GM19467 (cell line): Measurements from ENCODE around the gene LAMA2.

Source experiments
- ATAC-seq: cut with Tn5 transposase; IDR thresholded peaks from one replicate; pipeline ENCODE4 v1.9.1; 2021; ENCODE audit warnings: mild to moderate bottlenecking, moderate library complexity; ENCODE audit not compliant: unreplicated experiment

The LAMA2 gene, protein sequence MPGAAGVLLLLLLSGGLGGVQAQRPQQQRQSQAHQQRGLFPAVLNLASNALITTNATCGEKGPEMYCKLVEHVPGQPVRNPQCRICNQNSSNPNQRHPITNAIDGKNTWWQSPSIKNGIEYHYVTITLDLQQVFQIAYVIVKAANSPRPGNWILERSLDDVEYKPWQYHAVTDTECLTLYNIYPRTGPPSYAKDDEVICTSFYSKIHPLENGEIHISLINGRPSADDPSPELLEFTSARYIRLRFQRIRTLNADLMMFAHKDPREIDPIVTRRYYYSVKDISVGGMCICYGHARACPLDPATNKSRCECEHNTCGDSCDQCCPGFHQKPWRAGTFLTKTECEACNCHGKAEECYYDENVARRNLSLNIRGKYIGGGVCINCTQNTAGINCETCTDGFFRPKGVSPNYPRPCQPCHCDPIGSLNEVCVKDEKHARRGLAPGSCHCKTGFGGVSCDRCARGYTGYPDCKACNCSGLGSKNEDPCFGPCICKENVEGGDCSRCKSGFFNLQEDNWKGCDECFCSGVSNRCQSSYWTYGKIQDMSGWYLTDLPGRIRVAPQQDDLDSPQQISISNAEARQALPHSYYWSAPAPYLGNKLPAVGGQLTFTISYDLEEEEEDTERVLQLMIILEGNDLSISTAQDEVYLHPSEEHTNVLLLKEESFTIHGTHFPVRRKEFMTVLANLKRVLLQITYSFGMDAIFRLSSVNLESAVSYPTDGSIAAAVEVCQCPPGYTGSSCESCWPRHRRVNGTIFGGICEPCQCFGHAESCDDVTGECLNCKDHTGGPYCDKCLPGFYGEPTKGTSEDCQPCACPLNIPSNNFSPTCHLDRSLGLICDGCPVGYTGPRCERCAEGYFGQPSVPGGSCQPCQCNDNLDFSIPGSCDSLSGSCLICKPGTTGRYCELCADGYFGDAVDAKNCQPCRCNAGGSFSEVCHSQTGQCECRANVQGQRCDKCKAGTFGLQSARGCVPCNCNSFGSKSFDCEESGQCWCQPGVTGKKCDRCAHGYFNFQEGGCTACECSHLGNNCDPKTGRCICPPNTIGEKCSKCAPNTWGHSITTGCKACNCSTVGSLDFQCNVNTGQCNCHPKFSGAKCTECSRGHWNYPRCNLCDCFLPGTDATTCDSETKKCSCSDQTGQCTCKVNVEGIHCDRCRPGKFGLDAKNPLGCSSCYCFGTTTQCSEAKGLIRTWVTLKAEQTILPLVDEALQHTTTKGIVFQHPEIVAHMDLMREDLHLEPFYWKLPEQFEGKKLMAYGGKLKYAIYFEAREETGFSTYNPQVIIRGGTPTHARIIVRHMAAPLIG (N-terminal part only)

DNA sequence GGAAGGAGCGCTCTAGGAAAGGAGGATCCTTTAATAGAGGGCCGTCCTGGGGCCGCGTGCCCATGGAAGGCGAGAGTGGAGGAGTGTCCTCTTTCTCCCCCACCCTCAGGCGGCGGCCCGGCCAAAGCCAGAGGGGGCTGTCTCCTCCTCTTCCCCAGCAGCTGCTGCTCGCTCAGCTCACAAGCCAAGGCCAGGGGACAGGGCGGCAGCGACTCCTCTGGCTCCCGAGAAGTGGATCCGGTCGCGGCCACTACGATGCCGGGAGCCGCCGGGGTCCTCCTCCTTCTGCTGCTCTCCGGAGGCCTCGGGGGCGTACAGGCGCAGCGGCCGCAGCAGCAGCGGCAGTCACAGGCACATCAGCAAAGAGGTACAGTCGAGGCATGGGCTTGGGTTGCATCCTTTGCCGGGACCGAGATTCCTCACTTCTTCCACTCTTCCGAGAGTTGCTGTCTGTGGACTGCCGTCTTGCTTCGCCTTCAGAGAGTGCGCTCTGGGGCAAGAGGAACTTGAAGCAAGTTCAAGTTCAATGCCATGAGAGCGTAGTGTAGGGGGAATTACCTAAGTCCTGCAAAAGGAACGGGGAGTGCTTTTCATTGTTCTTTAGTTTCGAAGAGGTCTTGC, at the start of gene LAMA2:
TSS of gene LAMA2 (plus strand) at position 148 of the 621 bp plus-strand sequence. CDS start at position 256, 108 bp downstream.
- no peak for ATAC-seq

GRCh38 chr6:128836761-128837160, 46.2 kb upstream of the LAMA2 start:
- no peak for ATAC-seq

GRCh38 chr6:128841518-128841917, 41.4 kb upstream of the LAMA2 start:
- ATAC-seq, result no peak

DNA sequence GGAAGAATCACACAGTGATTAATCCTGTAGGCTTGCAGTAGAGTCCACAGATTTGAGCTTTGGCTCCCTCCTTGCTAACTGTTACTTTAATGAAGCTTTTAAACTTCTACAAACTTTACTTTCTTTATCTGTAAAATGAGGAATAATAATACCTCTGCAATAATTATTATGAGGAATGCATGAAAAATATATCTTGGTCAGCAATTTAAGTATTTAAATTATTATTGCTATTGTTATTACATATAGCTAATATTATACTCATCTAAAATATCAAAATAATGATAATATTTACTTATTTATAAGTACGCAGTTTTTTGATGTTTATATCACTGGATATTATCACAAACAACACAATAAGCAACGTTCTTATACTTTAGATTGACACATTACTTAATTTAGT, 38.3 kb upstream of the LAMA2 start:
- no peak for ATAC-seq

DNA sequence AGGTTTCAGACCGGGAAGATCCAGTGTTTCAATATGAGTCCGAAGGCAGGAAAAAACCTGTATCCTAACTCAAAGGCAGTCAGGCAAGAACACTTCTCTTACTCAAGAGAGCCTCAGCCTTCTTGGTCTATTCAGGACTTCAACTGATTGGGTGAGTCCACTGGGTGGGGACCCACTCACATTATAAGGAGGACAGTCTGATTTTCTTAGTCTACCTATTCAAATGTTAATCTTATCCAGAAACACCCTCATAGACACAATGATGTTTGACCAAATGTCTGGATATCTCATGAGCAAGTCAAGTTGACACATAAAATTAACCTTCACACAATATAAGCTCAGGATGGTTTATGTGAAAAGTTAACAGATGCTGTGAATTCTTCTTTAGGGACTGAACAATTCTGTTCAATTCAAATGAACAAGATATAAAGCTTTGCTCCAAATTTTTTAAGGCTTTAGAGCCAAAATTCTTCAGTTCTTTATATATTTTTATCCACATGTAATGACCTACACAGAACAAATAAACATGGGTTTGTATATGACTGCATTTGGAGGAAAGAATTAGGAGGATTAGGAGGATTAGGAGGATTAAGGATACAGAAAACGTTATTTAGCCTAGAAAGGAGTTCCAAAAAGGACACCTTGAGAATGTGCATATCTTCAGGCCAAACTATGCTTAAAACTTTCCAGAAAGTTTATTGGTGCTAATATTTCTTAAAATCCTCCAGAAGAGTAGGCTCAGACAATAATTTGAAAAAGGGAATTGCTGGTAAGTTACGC, 35.3 kb upstream of the LAMA2 start:
- no peak for ATAC-seq

DNA sequence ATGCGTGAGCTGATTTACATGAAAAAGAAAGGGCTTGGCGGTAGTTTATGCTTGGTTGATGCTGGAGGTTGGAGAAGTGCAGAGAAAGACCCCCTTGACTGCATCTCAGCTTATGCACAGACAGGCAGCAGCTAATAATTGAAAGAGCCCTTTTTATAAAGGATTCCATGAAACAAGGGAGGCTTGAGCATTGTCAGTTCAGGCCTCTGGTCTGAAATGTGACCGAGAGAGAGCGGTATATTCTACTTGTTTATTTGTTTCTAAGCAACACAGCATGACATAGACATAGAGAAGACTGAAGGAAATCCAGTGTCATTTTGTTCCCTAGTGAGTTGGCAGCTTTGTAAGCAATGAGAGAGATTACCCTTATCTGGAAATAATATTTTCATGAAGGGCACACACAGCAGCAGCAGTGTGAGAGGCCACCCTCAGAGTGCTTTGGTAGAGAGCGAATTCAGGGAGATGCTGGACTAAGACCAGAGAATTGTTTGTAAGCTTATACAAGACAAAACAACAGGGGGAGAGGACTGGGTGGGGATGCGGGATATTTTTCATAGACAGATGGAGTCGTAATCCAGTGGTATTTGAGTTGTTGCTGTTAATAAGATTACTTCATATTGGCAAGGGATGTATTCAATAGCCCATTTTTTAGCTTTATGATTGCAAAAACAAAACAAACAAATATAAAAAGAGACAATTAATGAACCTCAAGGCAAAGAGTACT, 34.6 kb upstream of the LAMA2 start:
- ATAC-seq, result no peak

DNA sequence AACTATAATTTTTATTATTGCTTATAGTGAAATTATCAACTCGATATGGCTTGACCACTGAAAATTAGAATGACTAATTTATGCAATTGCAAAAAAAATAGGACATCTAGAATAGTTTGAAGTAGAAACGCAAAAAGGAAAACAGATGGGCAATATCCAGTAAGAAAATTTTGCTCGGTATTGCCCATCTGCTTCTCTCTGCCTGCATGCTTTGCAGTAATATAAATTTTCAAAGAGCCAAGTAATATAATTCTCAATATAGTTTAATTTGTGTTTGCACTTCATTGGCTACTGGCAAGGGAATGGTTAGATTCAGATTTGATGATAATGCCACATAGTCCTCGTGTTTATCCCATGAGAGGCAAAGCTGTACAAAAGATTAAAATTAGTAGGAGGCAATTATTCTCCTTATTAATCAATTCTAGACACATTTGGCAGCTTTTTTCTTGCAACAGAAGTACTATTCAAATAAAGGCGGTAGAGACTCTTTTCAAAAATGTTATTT, 27.3 kb upstream of the LAMA2 start:
- no peak for ATAC-seq

DNA sequence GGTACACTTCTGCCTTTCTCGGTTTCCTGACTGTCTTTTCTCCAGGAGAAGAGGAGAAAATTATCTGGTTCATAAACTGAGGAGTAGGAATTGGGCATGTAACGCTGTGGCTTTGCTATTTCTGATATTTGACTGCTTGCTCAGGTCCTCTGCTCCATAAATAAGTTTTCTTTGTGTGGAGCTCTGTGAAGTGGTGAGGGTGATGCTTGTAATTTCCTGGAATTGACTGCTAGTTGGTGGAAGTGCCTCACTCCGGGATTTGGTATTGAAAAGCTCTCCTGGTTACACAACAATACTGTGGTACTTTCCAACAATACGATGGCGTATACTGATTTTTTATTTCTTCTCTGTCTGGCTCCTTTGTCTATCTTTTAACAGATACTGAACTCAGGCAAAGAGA, 25.1 kb upstream of the LAMA2 start:
- ATAC-seq, result no peak

- ATAC-seq, result no peak
These were observed 22.2 kb upstream of the LAMA2 start for GRCh38 chr6:128860782-128861181.

DNA sequence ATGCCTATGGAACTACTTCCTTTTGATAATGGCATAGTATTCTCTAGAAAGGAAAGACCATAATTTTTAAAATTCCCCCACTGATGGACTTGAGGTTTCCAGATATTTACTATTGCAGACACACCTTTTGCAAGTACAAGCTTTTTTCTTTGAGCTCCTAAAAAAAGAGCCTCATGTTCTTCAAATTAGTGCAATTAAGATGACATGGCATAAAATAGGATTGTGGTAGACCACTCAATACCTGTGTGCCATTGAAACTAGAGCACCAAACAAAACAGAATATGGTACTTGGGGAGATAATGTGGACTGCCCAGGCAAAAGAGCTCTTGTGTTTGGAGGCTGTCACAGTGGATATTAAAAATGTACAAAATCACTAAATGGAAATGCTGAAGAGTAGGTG, 19.0 kb upstream of the LAMA2 start:
- no peak for ATAC-seq

- no peak for ATAC-seq
These were observed 12.2 kb upstream of the LAMA2 start for GRCh38 chr6:128870746-128871145.

GRCh38 chr6:128874863-128875262, 8.1 kb upstream of the LAMA2 start:
- ATAC-seq, result no peak

DNA sequence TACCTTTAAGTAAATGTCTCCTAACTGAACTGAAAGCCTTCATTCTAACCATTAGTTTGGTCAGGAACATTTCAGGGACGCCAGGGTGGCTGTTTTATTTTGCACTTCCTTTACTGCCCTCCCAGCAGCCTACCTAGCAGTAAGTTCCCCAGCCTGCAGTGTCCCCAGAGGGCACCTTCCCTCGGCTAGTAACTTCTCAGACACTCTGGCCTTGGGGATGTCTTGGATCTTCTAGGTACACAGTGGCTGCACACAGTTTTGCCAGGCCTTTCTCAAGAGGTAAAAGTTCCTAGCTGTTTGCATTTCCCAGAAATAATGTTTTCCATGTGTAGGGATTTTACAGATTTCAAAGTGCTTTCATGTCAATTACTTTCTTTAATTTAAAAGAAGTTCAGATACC, 378 bp upstream of the LAMA2 start:
- ATAC-seq, result no peak

DNA sequence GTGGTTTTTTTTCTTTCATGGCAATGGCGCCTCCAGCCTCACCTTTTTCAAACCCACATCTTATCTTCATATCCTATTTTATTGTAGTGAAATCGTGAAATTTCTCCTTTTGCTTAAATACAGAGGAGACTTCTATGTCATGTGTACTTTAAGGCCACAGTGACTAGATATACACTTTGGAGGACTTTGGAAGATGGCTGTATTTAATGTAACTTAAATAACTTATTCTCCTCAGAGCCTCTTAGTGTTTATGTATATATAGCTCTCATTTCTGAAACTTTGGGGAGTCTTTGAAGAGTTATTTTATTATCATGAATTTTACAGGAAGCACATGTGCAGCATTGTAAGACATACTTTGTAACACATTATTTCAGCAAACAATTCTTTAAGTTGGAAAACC, 968 bp downstream of the LAMA2 start:
- no peak for ATAC-seq

GRCh38 chr6:128885381-128885780, 2.4 kb downstream of the LAMA2 start:
- no peak for ATAC-seq

DNA sequence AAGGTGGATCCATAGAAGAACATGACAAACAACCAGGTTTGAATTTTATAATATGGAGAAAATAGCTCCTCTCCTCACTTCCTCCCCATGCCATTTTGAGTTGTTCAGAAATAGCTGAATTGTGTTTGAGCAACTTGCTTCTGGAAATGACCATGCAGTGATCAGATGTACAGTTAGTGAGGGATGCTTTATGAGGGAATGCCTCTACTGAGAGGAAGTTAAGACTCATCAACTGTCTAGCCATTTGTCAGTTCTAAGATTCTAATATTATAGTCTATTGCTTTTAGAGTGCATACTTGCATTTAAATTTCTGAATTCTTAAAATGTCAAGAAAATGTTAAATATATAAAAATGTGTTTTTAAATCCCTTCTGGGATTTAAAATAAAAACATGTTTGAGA, 3.8 kb downstream of the LAMA2 start:
- no peak for ATAC-seq

DNA sequence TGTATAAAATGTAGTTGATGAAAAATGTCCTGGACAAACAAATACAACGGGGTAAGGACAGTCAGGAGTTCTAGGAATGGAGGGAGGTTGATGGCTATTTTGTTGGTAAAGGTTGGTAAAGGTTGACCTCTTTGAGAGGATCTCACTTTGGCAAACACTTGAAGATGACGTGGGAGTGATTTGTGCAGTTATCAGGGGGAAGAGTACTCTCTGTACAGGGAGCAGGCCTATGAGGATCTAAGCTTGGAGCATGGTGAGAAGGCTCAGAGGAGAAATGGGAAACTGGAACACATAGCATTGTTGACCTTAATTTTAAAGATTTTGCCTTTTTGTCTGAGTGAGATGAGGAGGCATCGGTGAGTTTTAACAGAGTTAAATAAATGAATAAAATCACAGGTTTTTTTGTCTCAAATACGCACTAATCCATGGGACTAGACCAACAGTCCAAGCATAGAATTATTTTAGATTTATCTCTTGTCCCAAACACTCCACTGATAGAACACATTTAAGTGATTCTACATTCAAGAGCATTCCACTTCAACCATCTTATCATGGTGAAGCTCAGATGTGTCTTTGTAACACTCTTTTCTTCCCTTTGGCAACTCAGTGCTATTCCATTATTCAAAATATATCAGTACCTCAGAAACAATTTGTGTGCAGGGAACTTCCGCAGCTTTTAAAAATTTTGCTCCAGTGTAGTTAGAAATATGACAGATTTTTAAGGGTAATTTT, 5.7 kb downstream of the LAMA2 start:
- ATAC-seq, result no peak

DNA sequence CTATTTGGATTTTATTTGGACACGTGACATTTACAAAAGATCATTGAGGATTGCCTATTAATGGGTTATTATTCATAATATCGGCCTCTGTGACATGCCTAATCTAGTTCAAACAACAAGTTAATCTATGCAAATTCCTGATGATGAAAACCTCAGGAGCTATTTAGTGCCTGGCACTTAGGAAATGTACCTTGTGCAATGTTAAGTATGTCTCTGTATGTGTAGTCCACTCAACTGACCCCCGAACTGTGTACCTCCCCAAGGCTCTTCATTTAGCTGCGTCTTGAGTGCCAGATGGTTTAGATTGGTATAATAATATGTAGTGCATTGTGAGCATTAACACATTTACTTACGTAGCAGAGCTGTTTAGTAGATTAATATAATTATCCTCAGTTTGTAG, 6.9 kb downstream of the LAMA2 start:
- ATAC-seq, result no peak
